ENCODE data around the gene PPP2R5C. TPM values are rescaled to one million over a fixed set of nuclear protein-coding genes. Genes with fewer than 3 reads are reported as not detected.

Gene PPP2R5C
- total and polyA plus RNA-seq, 2 donors from 2014 or later = 65.6 to 129 TPM

DNA sequence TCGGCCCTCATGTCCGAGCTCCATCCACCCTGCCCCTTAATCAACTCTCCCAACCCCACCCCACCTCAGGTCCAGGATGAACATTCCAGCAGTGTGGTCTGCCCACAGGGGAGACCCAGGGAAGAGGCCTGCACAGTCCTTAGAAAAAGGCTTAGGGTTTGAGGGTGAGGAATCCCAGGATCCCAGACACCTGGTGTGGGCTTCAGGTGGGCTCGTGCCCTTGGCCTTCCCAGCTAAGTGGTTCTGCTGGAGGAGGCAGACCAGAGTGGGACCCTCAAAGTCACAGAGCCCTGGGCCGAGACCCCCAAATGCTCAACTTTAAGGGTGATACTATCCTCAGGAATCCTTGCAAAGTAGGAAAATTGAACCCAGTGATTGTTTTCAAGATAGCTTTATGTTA, 25.4 kb upstream of the PPP2R5C start:
- Histone ChIP-seq H3K4me3 (ENCODE audit: low read length in 3 of 3) (no peak overlapping the region), H3K9me3 (ENCODE audit: control insufficient read depth in 2 of 3, insufficient read depth in 1 of 3, low read length in 3 of 3) (peaks cover 0 to 4% (median 0%) of the 10 kb centered on the region in 3 donors), H3K27me3 (ENCODE audit: control insufficient read depth, insufficient read depth, low read length) (no peaks in the 10 kb centered on the region), H3K4me1 (ENCODE audit: control insufficient read depth in 2 of 3, insufficient read depth in 2 of 3, low read depth in 1 of 3, low read length in 3 of 3) (peaks cover 0 to 4% (median 0%) of the 10 kb centered on the region in 3 donors), H3K9ac (ENCODE audit: low read length in 3 of 3) (no peak overlapping the region), H3K36me3 (ENCODE audit: control insufficient read depth in 2 of 3, insufficient read depth in 3 of 3, low read length in 3 of 3) (no peaks in the 10 kb centered on the region), H3K27ac (ENCODE audit: low read depth in 2 of 2, low read length in 2 of 2) (no peak overlapping the region)
- TF ChIP-seq, protein P1, sequence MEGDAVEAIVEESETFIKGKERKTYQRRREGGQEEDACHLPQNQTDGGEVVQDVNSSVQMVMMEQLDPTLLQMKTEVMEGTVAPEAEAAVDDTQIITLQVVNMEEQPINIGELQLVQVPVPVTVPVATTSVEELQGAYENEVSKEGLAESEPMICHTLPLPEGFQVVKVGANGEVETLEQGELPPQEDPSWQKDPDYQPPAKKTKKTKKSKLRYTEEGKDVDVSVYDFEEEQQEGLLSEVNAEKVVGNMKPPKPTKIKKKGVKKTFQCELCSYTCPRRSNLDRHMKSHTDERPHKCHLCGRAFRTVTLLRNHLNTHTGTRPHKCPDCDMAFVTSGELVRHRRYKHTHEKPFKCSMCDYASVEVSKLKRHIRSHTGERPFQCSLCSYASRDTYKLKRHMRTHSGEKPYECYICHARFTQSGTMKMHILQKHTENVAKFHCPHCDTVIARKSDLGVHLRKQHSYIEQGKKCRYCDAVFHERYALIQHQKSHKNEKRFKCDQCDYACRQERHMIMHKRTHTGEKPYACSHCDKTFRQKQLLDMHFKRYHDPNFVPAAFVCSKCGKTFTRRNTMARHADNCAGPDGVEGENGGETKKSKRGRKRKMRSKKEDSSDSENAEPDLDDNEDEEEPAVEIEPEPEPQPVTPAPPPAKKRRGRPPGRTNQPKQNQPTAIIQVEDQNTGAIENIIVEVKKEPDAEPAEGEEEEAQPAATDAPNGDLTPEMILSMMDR (IDR thresholded peaks at IDR 0.05; ENCODE audit: borderline replicate concordance, extremely low read depth, insufficient read depth) = no peak
- intact Hi-C loops (cut with DNase I) = no loop called here
- DNase-seq (no peak), FAIRE-seq (no peak)

DNA sequence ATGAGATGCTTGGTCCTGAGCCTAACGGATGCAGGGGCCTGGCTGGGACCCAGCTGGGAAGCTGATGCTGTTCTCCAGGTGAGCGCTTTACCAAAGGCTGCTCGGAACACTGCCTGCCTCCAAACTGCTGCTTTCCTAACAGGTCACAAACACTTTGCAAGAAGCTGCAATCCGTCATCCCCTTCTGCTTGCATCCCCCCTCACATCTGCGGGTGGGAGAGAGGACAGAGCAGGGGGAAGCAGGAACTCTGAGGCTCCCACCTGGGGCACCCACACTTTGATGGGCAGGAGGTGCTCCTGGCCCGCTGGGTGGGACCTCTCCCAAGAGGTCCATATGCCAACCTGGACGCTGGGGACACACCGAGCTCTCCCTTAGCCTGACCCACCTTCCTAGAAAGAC, 24.9 kb upstream of the PPP2R5C start:
- H3K9ac ChIP-seq (ENCODE audit: low read length in 3 of 3) = no peak overlapping the region
- no peaks in the 10 kb centered on the region for H3K27me3 ChIP-seq (ENCODE audit: control insufficient read depth, insufficient read depth, low read length)
- no peak overlapping the region for H3K27ac ChIP-seq (ENCODE audit: low read depth in 2 of 2, low read length in 2 of 2)
- H3K4me1 ChIP-seq (ENCODE audit: control insufficient read depth in 2 of 3, insufficient read depth in 2 of 3, low read depth in 1 of 3, low read length in 3 of 3) = peaks cover 0 to 1% (median 0%) of the 10 kb centered on the region in 3 donors
- TF ChIP-seq, protein P1 (IDR thresholded peaks at IDR 0.05; ENCODE audit: borderline replicate concordance, extremely low read depth, insufficient read depth) = no peak
- intact Hi-C loops (cut with DNase I) = no loop called here
- H3K4me3 ChIP-seq (ENCODE audit: low read length in 3 of 3) = no peak overlapping the region
- H3K36me3 ChIP-seq (ENCODE audit: control insufficient read depth in 2 of 3, insufficient read depth in 3 of 3, low read length in 3 of 3) = no peaks in the 10 kb centered on the region
- peaks cover 0 to 4% (median 0%) of the 10 kb centered on the region in 3 donors for H3K9me3 ChIP-seq (ENCODE audit: control insufficient read depth in 2 of 3, insufficient read depth in 1 of 3, low read length in 3 of 3)
- FAIRE-seq (no peak), DNase-seq (no peak)

DNA sequence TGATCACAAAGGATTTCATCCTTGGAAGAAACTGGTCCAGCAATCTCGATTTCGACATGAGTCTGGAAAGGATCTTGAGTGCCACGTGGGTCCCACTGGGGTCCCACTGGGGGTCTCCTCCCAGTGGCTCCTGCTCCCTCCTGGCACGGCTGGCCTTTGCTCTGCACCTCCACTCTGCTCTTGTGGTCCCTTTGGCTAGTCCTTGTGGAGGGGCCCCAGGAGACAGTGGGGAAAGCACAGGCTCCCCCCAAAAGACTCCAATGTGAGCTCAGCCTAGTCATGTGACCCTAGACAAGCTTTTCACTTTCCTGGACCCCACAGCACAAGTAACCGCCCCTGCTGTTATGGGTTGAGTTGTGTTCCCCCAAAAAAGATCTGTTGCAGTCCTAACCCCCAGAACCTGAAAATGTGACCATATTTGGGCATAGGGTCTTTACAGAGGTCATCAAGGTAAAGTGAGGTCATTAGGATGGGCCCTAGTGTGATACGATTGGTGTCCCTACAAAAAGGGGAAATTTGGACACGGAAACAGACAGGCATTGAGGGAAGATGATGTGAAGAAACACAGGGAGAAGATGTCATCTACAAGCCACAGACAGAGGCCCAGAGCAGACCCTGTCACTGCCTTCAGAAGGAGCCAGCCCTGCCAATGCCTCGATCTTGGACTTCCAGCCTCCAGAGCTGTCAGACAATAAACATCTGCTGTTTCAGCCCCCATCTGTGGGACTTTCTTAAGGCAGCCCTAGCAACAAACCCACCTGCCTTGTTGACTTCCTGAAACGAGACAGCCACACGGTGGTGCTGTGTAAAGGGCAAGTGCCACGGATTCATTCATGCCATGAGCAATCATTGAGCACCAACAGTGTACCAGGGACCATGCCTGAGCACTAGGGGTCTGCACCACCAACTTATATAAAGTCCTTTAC, 23.8 kb upstream of the PPP2R5C start:
- H3K4me3 ChIP-seq (ENCODE audit: low read length in 3 of 3) = no peak overlapping the region
- no peaks in the 10 kb centered on the region for H3K27me3 ChIP-seq (ENCODE audit: control insufficient read depth, insufficient read depth, low read length)
- FAIRE-seq = no peak
- no peak for DNase-seq
- H3K9me3 ChIP-seq (ENCODE audit: control insufficient read depth in 2 of 3, insufficient read depth in 1 of 3, low read length in 3 of 3) = peaks cover 0 to 4% (median 0%) of the 10 kb centered on the region in 3 donors
- TF ChIP-seq, protein P1 (IDR thresholded peaks at IDR 0.05; ENCODE audit: borderline replicate concordance, extremely low read depth, insufficient read depth) = no peak
- intact Hi-C loops (cut with DNase I) = no loop called here
- no peaks in the 10 kb centered on the region for H3K36me3 ChIP-seq (ENCODE audit: control insufficient read depth in 2 of 3, insufficient read depth in 3 of 3, low read length in 3 of 3)
- no peaks in the 10 kb centered on the region for H3K4me1 ChIP-seq (ENCODE audit: control insufficient read depth in 2 of 3, insufficient read depth in 2 of 3, low read depth in 1 of 3, low read length in 3 of 3)
- no peak overlapping the region for H3K9ac ChIP-seq (ENCODE audit: low read length in 3 of 3)
- H3K27ac ChIP-seq (ENCODE audit: low read depth in 2 of 2, low read length in 2 of 2) = no peak overlapping the region

All from kidney (tissue), 14 donors.